OCI-LY3 (cell line): Measurements from ENCODE around the gene PCBP3.

Experiments
- H2AFZ ChIP-seq: fragments of 200-600, 300-600 bp; shearing (Covaris generic); 2 replicates; pipeline ENCODE4 v1.6.0; 2014; ENCODE audit warnings: antibody characterized with exemption, low read depth, low read length
- H3K27ac ChIP-seq: fragments of 200-600, 300-600 bp; sonication (generic); 2 replicates; pipeline ENCODE4 v1.5.1; 2014; ENCODE audit warnings: mild to moderate bottlenecking, low read length, moderate library complexity, mixed read lengths
- H3K27me3 ChIP-seq: fragments of 200-600, 300-600 bp; sonication (generic); 2 replicates; pipeline ENCODE4 v1.6.1; 2014; ENCODE audit warnings: low read depth, low read length, mixed read lengths
- H3K36me3 ChIP-seq: fragments of 200-600, 300-600 bp; sonication (generic); replicated peaks from 2 replicates; pipeline ENCODE3; 2014; ENCODE audit warnings: low read depth, low read length, mixed read lengths
- H3K4me1 ChIP-seq: fragments of 300-600, 200-600 bp; sonication (generic); 2 replicates; pipeline ENCODE4 v1.6.1; 2014; ENCODE audit warnings: low read length, mixed read lengths
- H3K4me2 ChIP-seq: fragments of 200-600, 300-600 bp; sonication (generic); 2 replicates; pipeline ENCODE4 v1.6.1; 2014; ENCODE audit warnings: low read length, mixed read lengths
- H3K4me3 ChIP-seq: fragments of 300-600, 200-600 bp; sonication (generic); 2 replicates; pipeline ENCODE4 v1.5.1; 2014; ENCODE audit warnings: antibody characterized with exemption, mild to moderate bottlenecking, low read length, moderate library complexity
- H3K79me2 ChIP-seq: fragments of 300-600, 200-600 bp; shearing (Covaris generic); 2 replicates; pipeline ENCODE4 v1.6.1; 2014; ENCODE audit warnings: mild to moderate bottlenecking, low read length, mixed read lengths
- H3K9ac ChIP-seq: fragments of 300-600, 200-600 bp; shearing (Covaris generic); 2 replicates; pipeline ENCODE4 v1.6.0; 2014; ENCODE audit warnings: mild to moderate bottlenecking, low read length, moderate library complexity
- H3K9me3 ChIP-seq: fragments of 200-600, 300-600 bp; shearing (Covaris generic); 2 replicates; pipeline ENCODE4 v1.6.1; 2014; ENCODE audit warnings: low read length, mixed read lengths; ENCODE audit not compliant: insufficient read depth
- H4K20me1 ChIP-seq: fragments of 200-600, 300-600 bp; sonication (generic); 2 replicates; pipeline ENCODE4 v1.6.1; 2016; ENCODE audit warnings: low read length, mixed read lengths; ENCODE audit not compliant: insufficient read depth
- CTCF ChIP-seq: fragments of 200-600, 300-600 bp; sonication (generic); IDR thresholded peaks from 2 replicates; pipeline ENCODE4 v1.5.1; 2014; ENCODE audit warnings: antibody characterized with exemption, low read length, low read depth
- EZH2phosphoT487 ChIP-seq: fragments of 200-600 bp; shearing (Covaris generic); IDR thresholded peaks from 2 replicates; pipeline ENCODE4 v1.6.1; 2018; ENCODE audit warnings: antibody characterized with exemption, mixed run types, low read depth

PCBP3 gene

GRCh38 chr21:45737485-45738166 lies 94.1 kb downstream of the PCBP3 start:
- Histone ChIP-seq H3K9ac (no peak overlapping the region), H3K4me3 (no peak overlapping the region), H3K36me3 (no peaks in the 10 kb centered on the region), H3K27me3 (no peaks in the 10 kb centered on the region), H3K4me1 (no peaks in the 10 kb centered on the region), H3K9me3 (no peaks in the 10 kb centered on the region), H3K79me2 (no peaks in the 10 kb centered on the region), H2AFZ (no peak overlapping the region), H4K20me1 (no peaks in the 10 kb centered on the region), H3K27ac (no peak overlapping the region), H3K4me2 (no peak overlapping the region)
- no peak for TF ChIP-seq EZH2phosphoT487
- no peak for TF ChIP-seq CTCF

- Histone ChIP-seq H3K27ac (no peak overlapping the region), H3K4me1 (no peaks in the 10 kb centered on the region), H3K4me2 (no peak overlapping the region), H2AFZ (no peak overlapping the region), H3K27me3 (no peaks in the 10 kb centered on the region), H3K79me2 (no peaks in the 10 kb centered on the region), H3K9ac (no peak overlapping the region), H3K9me3 (no peaks in the 10 kb centered on the region), H3K36me3 (no peaks in the 10 kb centered on the region), H3K4me3 (no peak overlapping the region), H4K20me1 (no peaks in the 10 kb centered on the region)
- TF ChIP-seq CTCF (no peak), EZH2phosphoT487 (no peak)
Measured at GRCh38 chr21:45739218-45740087, 95.9 kb downstream of the PCBP3 start.

GRCh38 chr21:45740088-45740440 lies 96.5 kb downstream of the PCBP3 start:
- TF ChIP-seq CTCF (no peak), EZH2phosphoT487 (no peak)

More at GRCh38 chr21:45740088-45740440, 96.5 kb downstream of the PCBP3 start:
- no peak overlapping the region for H3K4me3 ChIP-seq
- H3K36me3 ChIP-seq, result no peaks in the 10 kb centered on the region
- no peaks in the 10 kb centered on the region for H3K27me3 ChIP-seq
- no peaks in the 10 kb centered on the region for H3K9me3 ChIP-seq
- no peaks in the 10 kb centered on the region for H3K79me2 ChIP-seq
- H3K4me1 ChIP-seq, result no peaks in the 10 kb centered on the region
- no peak overlapping the region for H3K4me2 ChIP-seq
- no peak overlapping the region for H3K9ac ChIP-seq
- H3K27ac ChIP-seq, result no peak overlapping the region
- H4K20me1 ChIP-seq, result no peaks in the 10 kb centered on the region
- H2AFZ ChIP-seq, result no peak overlapping the region
